Activated CD4-positive, alpha-beta T cell treated with anti-CD3 and anti-CD28 coated beads, Interleukin-2, Interleukin-4, amounts not matched to agents 100 ng/mL and 50 ng/mL, durations not matched to agents 16 hours and 8 hours (primary cell): ENCODE results near the gene BMP7.
"Not testable (repeated sequence)": the region's sequence is repeated elsewhere in the genome, so short reads cannot be mapped to it uniquely, and the experiment has no call there.

Source experiments
- DNase-seq: peaks from one replicate; pipeline ENCODE4 v3.0.0-alpha.2; 2020; ENCODE audit warnings: low spot score

Gene BMP7

GRCh38 chr20:57287901-57288300, 21.5 kb upstream of the BMP7 start:
- no peak for DNase-seq

- no peak for DNase-seq
Measured at GRCh38 chr20:57287007-57287880, 20.8 kb upstream of the BMP7 start.

GRCh38 chr20:57283860-57284259, 17.4 kb upstream of the BMP7 start:
- no peak for DNase-seq

DNA sequence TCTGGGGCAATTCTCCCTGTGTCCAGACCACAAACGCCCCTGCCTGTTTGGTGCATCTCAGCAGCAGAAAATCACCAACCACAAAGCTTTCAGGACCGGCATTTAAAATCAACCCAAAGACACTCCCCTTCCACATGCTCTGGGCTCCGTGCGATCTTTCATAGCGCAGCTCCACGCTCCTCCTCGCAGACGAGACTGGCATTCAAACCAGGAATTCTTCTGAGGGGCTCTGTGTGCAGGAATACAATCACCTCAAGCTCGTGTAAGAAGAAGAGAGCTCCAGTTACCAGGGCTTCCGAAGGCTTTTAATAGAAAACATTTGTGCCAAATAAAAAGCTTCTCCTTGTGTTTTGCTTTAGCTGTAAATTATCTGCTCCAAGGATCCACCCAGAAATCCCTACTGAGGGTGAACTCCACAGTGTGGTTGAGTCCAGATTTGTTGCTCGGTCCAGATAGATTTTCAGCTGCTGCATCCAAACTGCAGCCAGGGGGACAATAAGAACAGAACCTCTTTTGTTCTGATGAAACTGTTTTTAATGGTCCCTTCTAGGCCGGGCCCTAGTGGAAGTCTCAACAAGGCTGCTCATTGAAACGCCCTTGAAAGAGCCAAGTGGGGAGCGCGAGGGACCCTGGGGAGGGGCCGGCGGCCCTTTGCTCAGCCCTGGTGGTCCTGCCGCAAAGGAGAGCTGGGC, 16.4 kb upstream of the BMP7 start:
- no peak for DNase-seq

DNA sequence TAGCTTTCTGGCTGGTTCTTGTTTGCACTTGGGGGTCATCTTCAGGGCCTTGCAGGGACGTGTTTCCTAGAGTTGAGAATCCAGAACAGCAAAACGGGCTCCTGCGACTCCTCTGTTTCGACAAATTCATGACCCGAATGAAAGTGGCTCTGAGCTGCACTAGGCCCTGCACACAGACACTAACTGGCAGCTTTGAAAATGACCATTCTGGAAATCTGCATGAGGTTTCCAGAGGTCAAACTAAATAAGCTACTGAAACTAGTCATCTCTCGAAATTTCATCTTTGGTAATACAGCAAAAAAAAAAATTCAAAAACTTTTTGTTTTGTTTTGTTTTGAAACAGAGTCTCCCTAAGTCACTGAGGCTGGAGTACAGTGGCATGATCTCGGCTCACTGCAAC, 15.5 kb upstream of the BMP7 start:
- no peak for DNase-seq

GRCh38 chr20:57280221-57280620, 13.8 kb upstream of the BMP7 start:
- no peak for DNase-seq

GRCh38 chr20:57279548-57279947, 13.1 kb upstream of the BMP7 start:
- not testable (repeated sequence) for DNase-seq

- no peak for DNase-seq
Measured at GRCh38 chr20:57278457-57278856, 12.0 kb upstream of the BMP7 start.

- no peak for DNase-seq
Measured at GRCh38 chr20:57277398-57278105, 11.1 kb upstream of the BMP7 start.

GRCh38 chr20:57276221-57276620, 9.8 kb upstream of the BMP7 start:
- no peak for DNase-seq

GRCh38 chr20:57275813-57276212, 9.4 kb upstream of the BMP7 start:
- no peak for DNase-seq

DNA sequence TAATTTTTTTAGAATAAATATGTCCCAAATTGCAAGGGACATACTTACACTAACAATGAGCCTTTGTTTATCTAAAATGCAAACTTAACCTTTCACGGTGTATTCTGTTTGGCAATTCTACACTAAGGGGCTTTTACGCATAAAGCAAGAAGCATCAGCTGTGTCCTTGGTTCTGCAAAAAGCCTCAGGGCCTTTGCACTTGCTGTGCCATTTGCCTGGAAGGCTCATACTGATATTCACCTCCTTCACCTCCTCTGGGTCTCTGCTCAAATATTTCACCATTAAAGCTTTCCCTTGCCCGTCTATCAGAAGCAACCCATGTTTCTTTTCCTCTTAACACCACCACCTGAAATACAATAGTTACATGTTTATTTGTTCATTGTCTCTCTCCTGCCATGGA, 8.9 kb upstream of the BMP7 start:
- no peak for DNase-seq

- no peak for DNase-seq
Measured at GRCh38 chr20:57274846-57275245, 8.4 kb upstream of the BMP7 start.

DNA sequence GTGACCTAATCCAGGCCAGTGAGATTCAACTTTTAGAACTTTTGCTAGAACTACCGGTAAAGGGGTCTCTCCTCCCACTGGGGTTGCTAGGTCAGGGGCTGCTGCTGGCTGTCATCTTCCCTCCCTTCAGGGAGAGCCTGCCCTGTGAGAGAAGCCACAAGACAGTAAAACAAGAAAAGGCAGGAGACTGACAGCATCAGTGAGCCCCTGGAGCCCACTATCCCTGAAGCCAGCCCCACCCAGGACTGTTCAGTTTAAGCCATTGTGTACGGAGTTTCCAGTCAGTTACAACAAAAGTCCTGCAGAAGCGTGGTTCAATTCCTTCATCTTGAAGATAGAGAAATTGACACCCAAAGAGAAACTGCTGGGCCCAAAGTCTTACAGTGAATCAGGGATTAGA, 7.9 kb upstream of the BMP7 start:
- no peak for DNase-seq

GRCh38 chr20:57272883-57273535, 6.6 kb upstream of the BMP7 start:
- DNase-seq: no peak

DNA sequence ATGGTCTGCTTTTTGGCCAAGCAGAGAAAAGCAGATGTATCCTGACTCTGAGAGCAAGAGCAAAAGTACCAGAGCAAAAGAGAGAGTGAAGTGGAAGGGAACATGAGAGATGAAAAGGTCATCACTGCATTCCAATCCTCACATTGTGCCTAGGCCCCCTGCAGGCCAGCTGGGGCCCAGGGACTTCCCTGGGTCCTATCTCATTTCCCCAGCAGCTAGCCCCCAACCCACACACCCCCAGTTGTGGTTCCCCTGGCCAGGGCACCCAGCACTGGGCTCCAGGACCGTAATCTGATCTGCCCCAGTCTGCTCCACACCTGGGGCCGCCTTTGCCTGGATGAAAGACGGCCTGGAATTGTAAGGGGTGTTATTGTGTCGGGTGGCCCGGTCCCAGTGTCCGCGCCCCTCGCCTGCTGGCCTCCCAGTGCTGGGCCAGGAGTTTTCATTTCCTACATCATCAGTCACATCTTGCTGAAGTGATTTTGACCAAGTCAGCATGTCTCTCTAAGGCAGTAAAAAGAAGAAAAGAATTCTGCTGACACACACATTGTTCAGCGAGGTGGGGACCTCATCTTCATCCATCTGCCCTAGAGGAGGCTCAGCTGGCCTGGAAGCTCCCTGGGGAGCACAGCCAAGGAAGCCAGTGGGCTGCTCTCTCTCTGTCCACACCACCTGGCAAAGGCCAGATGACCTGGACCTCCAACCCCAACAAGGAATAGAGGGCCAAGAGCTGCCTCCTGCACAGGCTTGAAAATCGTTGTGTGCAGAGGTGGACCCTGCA, 4.0 kb upstream of the BMP7 start:
- no peak for DNase-seq

GRCh38 chr20:57269148-57269984, 2.9 kb upstream of the BMP7 start:
- DNase-seq: no peak

- DNase-seq: no peak
Measured at GRCh38 chr20:57268399-57269076, 2.1 kb upstream of the BMP7 start.

- DNase-seq: no peak
Measured at GRCh38 chr20:57267158-57267821, 849 bp upstream of the BMP7 start.

DNA sequence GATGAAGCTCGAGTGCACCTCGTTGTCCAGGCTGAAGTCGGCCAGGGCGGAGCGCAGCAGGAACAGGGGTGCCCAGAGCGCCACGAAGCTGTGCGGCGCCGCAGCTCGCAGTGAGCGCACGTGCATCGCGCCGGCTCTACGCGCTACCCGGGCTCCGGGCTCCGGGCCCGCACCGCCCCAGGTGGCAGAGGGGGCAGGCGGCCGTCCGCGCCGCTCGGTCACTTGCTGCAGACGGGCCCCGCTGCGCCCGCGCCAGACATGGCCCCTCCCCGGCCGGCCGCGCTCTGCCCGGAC, 497 bp downstream of the BMP7 start:
- no peak for DNase-seq
